GM10266 (cell line): Measurements from ENCODE around the gene MGAT4A.

Experiments
- DNase-seq: peaks from one replicate; pipeline ENCODE4 v3.0.0; 2012; ENCODE audit errors: extremely low spot score
- CTCF ChIP-seq: IDR thresholded peaks from 2 replicates; pipeline ENCODE4 v1.5.1; 2012; ENCODE audit warnings: mild to moderate bottlenecking, low read depth; ENCODE audit not compliant: control insufficient read depth, insufficient read depth; ENCODE audit errors: missing control alignments

MGAT4A gene

GRCh38 chr2:98720286-98720685 is 10.6 kb downstream of the MGAT4A start:
- TF ChIP-seq CTCF = no peak
- no peak for DNase-seq

- no peak for DNase-seq
- TF ChIP-seq CTCF = no peak
Observed at GRCh38 chr2:98717621-98718020, 13.3 kb downstream of the MGAT4A start.

GRCh38 chr2:98716786-98717185 is 14.1 kb downstream of the MGAT4A start:
- no peak for DNase-seq
- TF ChIP-seq CTCF = no peak

GRCh38 chr2:98715812-98716451 is 15.0 kb downstream of the MGAT4A start:
- DNase-seq = no peak
- TF ChIP-seq CTCF = no peak

GRCh38 chr2:98713332-98714015 is 17.5 kb downstream of the MGAT4A start:
- DNase-seq = peak; percentile 42

GRCh38 chr2:98712145-98712544 is 18.8 kb downstream of the MGAT4A start:
- no peak for DNase-seq
- no peak for TF ChIP-seq CTCF

More at GRCh38 chr2:98713332-98714015, 17.5 kb downstream of the MGAT4A start:
- TF ChIP-seq CTCF = no peak

- DNase-seq = no peak
Observed at GRCh38 chr2:98711506-98711905, 19.4 kb downstream of the MGAT4A start.

More at GRCh38 chr2:98711506-98711905, 19.4 kb downstream of the MGAT4A start:
- no peak for TF ChIP-seq CTCF
